Calu3 (cell line): ENCODE results near the gene RBM33. TPM values are rescaled to one million over a fixed set of nuclear protein-coding genes. Genes with fewer than 3 reads are reported as not detected.

Experiments
- BruUV-seq: library from RNA; stranded (reverse); fragments of 400-500 nt; replicated peaks from 2 replicates; lab custom pipeline; 2021; lab: Mats Ljungman, UMichigan
- CTCF ChIA-PET: fragments of 300-600 bp; sonication (Branson Sonifier 250); formaldehyde crosslinking; loops from one replicate; lab custom pipeline; 2022; ENCODE audit warnings: antibody characterized with exemption; lab: Charles Lee
- DNase-seq: peaks from one replicate; pipeline ENCODE4 v3.0.0; 2022
- H3K27ac Mint-ChIP-seq: one replicate; pipeline ENCODE4 v1.8.0; 2022; ENCODE audit warnings: mixed read lengths; ENCODE audit not compliant: unreplicated experiment
- H3K27me3 Mint-ChIP-seq: one replicate; pipeline ENCODE4 v1.8.0; 2022; ENCODE audit warnings: mixed read lengths; ENCODE audit not compliant: unreplicated experiment
- H3K36me3 Mint-ChIP-seq: one replicate; pipeline ENCODE4 v1.8.0; 2022; ENCODE audit warnings: mild to moderate bottlenecking, moderate library complexity, mixed read lengths; ENCODE audit not compliant: insufficient read depth, unreplicated experiment
- H3K4me1 Mint-ChIP-seq: one replicate; pipeline ENCODE4 v1.8.0; 2022; ENCODE audit warnings: mild to moderate bottlenecking, low read depth, mixed read lengths; ENCODE audit not compliant: unreplicated experiment
- H3K4me3 Mint-ChIP-seq: one replicate; pipeline ENCODE4 v1.8.0; 2022; ENCODE audit warnings: mild to moderate bottlenecking, low read depth, moderate library complexity, mixed read lengths; ENCODE audit not compliant: unreplicated experiment
- H3K9me3 Mint-ChIP-seq: one replicate; pipeline ENCODE4 v1.8.0; 2022; ENCODE audit warnings: low read depth, mixed read lengths; ENCODE audit not compliant: unreplicated experiment
- CTCF ChIP-seq: fragments of 200-600 bp; IDR thresholded peaks from one replicate; pipeline ENCODE4 v1.8.0; 2022; ENCODE audit warnings: antibody characterized with exemption; ENCODE audit not compliant: unreplicated experiment
- intact Hi-C: fragments of 100-400 bp; cut with micrococcal nuclease; formaldehyde crosslinking; loops from one replicate; pipeline ENCODE4 v1.10.0; 2022; ENCODE audit not compliant: unreplicated experiment
- total RNA-seq: library from RNA; stranded (reverse); gene quantifications from 2 replicates; pipeline ENCODE4 v1.2.3, GENCODE V29; 2022

The RBM33 gene
- total RNA-seq, 1 experiment from 2014 or later: 82.9 TPM

DNA sequence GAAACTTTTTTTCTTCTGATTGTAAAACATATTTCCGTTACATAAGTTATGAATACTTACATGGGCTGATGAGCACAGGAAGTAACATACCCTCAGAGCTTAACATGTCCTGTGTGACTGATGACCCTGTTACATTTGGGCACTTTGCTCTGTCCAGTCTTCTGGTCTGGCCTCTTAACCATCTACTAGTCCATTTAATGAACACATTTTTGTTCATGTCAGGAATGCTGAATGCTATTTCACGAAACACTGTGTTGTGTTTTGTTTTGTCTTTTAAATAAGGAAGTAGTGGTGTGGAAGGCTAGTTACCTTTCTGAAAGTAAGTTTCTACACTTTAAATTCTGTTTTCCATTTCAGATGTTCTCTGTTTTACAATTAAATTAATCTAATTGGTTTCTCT lies 77.7 kb downstream of the RBM33 start:
- H3K4me1 Mint-ChIP-seq: no peaks in the 10 kb centered on the region
- H3K27me3 Mint-ChIP-seq: no peaks in the 10 kb centered on the region
- TF ChIP-seq CTCF: no peak
- peaks cover 15% of the 10 kb centered on the region for H3K36me3 Mint-ChIP-seq
- DNase-seq: no peak
- H3K9me3 Mint-ChIP-seq: no peaks in the 10 kb centered on the region
- no TSS peak for BruUV-seq
- intact Hi-C loops: no loop called here
- CTCF ChIA-PET: no interaction called here
- no peak overlapping the region for H3K4me3 Mint-ChIP-seq
- no peak overlapping the region for H3K27ac Mint-ChIP-seq

DNA sequence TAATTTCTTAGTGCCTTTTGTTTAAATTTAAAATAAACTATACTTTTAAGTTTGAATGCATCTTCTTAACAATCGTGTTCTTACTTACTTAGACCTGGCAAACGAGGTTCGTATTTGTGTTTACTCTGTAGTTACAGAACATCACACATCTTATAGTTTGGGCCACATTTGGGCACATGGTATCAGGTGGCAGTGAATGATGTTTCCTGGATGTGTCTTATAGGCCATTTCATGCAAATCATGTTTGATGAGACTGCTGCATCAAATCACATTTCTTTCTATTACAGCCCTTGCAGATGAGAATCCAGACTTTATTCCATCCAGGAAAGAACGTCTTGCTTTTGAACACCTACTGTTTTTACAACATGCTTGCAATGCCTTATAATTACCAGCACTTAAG lies 78.5 kb downstream of the RBM33 start:
- intact Hi-C loops: no loop called here
- Mint-ChIP-seq H3K9me3 (no peaks in the 10 kb centered on the region), H3K36me3 (peaks cover 15% of the 10 kb centered on the region), H3K4me1 (peaks cover 3% of the 10 kb centered on the region), H3K27me3 (no peaks in the 10 kb centered on the region), H3K4me3 (no peak overlapping the region), H3K27ac (no peak overlapping the region)
- no peak for TF ChIP-seq CTCF
- CTCF ChIA-PET: no interaction called here
- no peak for DNase-seq
- BruUV-seq: no TSS peak

GRCh38 chr7:155724327-155725005 lies 80.0 kb downstream of the RBM33 start:
- Mint-ChIP-seq H3K27ac (no peak overlapping the region), H3K4me1 (peaks cover 18% of the 10 kb centered on the region), H3K27me3 (no peaks in the 10 kb centered on the region), H3K4me3 (no peak overlapping the region), H3K36me3 (peaks cover 15% of the 10 kb centered on the region), H3K9me3 (no peaks in the 10 kb centered on the region)
- no TSS peak for BruUV-seq
- CTCF ChIA-PET: no interaction called here
- no peak for TF ChIP-seq CTCF
- intact Hi-C loops: no loop called here
- DNase-seq: no peak

GRCh38 chr7:155725006-155725355 lies 80.5 kb downstream of the RBM33 start:
- H3K9me3 Mint-ChIP-seq: no peaks in the 10 kb centered on the region
- no peak for DNase-seq
- CTCF ChIA-PET: no interaction called here
- no peaks in the 10 kb centered on the region for H3K27me3 Mint-ChIP-seq
- intact Hi-C loops: no loop called here
- peaks cover 23% of the 10 kb centered on the region for H3K4me1 Mint-ChIP-seq
- TF ChIP-seq CTCF: no peak
- no TSS peak for BruUV-seq
- H3K4me3 Mint-ChIP-seq: no peak overlapping the region
- H3K27ac Mint-ChIP-seq: no peak overlapping the region
- peaks cover 20% of the 10 kb centered on the region for H3K36me3 Mint-ChIP-seq
